ENCODE measurements around the gene MBNL2. TPM values are rescaled to one million over a fixed set of nuclear protein-coding genes. Genes with fewer than 3 reads are reported as not detected.

The MBNL2 gene
- total and polyA plus RNA-seq, 2 of the 4 experiments (the other 2 are of a cell fraction) = 26.9 to 103 TPM

GRCh38 chr13:97342136-97342535, 120.0 kb downstream of the MBNL2 start:
- Histone ChIP-seq H3K27me3 (ENCODE audit: control insufficient read depth, insufficient read depth, low read length) (no peaks in the 10 kb centered on the region), H4K5ac (ENCODE audit: low read depth, low read length) (no peak overlapping the region), H2BK5ac (ENCODE audit: low read depth, low read length, poor library complexity, severe bottlenecking) (no peak overlapping the region), H3K4me2 (ENCODE audit: low read depth, low read length) (no peak overlapping the region), H3K9ac (ENCODE audit: low read depth, low read length) (no peak overlapping the region), H4K20me1 (ENCODE audit: insufficient read depth, low read length) (peaks cover 3% of the 10 kb centered on the region; the same call in 1 of the 2 replicates), H3K36me3 (ENCODE audit: control insufficient read depth, insufficient read depth, low read length) (peaks cover 25% of the 10 kb centered on the region), H3K4ac (ENCODE audit: low read depth, low read length) (no peak overlapping the region), H2BK15ac (ENCODE audit: low read depth, low read length) (no peak overlapping the region), H2AK9ac (replicated peaks; ENCODE audit: low read depth, low read length, poor library complexity) (no peak overlapping the region), H3K27ac (ENCODE audit: insufficient read depth, low read length) (no peak overlapping the region), H3K18ac (ENCODE audit: low read depth, low read length) (no peak overlapping the region), H2AK5ac (ENCODE audit: low read depth, low read length) (no peak overlapping the region), H3K4me1 (ENCODE audit: control insufficient read depth, insufficient read depth, low read length) (peaks cover 14% of the 10 kb centered on the region), H3K9me1 (ENCODE audit: insufficient read depth, low read length) (peaks cover 16% of the 10 kb centered on the region), H3K14ac (replicated peaks; ENCODE audit: low read depth, low read length) (no peak overlapping the region), H3K23ac (ENCODE audit: low read depth, low read length) (no peak overlapping the region), H4K8ac (ENCODE audit: low read depth in 2 of 2, low read length in 2 of 2) (no peak overlapping the region), H3K56ac (ENCODE audit: extremely low read depth, insufficient read depth, low read length) (no peak overlapping the region), H3K79me1 (ENCODE audit: low read depth in 1 of 2, low read length in 2 of 2) (peaks cover 20 to 61% of the 10 kb centered on the region in 2 experiments), H4K91ac (ENCODE audit: insufficient read depth, low read depth, low read length) (no peak overlapping the region), H3K9me3 (ENCODE audit: control insufficient read depth, insufficient read depth, low read length) (no peaks in the 10 kb centered on the region), H2AFZ (replicated peaks; ENCODE audit: low read length, poor library complexity) (no peak overlapping the region), H2BK20ac (ENCODE audit: low read depth, low read length) (no peak overlapping the region), H2BK120ac (ENCODE audit: low read depth, low read length) (no peak overlapping the region), H3K4me3 (ENCODE audit: insufficient read depth, low read depth, low read length) (no peak overlapping the region)
- TF ChIP-seq RCOR1 (IDR thresholded peaks at IDR 0.05; ENCODE audit: insufficient replicate concordance, low read length) (no peak), SMC3 (IDR thresholded peaks at IDR 0.05; ENCODE audit: low read depth, low read length) (no peak), CHD1 (IDR thresholded peaks at IDR 0.05; ENCODE audit: low read depth, low read length) (no peak), RAD21 (IDR thresholded peaks at IDR 0.05; ENCODE audit: low read length) (no peak)
- TF ChIP-seq, protein P1, sequence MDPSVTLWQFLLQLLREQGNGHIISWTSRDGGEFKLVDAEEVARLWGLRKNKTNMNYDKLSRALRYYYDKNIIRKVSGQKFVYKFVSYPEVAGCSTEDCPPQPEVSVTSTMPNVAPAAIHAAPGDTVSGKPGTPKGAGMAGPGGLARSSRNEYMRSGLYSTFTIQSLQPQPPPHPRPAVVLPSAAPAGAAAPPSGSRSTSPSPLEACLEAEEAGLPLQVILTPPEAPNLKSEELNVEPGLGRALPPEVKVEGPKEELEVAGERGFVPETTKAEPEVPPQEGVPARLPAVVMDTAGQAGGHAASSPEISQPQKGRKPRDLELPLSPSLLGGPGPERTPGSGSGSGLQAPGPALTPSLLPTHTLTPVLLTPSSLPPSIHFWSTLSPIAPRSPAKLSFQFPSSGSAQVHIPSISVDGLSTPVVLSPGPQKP (IDR thresholded peaks at IDR 0.05; ENCODE audit: borderline replicate concordance, low read depth, low read length) = no peak
- ChIA-PET CTCF (interaction anchor here (1.0 kb wide), 1 partner anchor 69 kb away, joined by 3 read pairs; no protein-coding TSS in a partner anchor), POLR2A (ENCODE audit: unreplicated experiment) (no interaction called here)
- BruUV-seq (replicated peaks) = no TSS peak
- no peak for ATAC-seq (ENCODE audit: low read depth)
- intact Hi-C loops (cut with micrococcal nuclease) = no loop called here
- no CpG with 5 or more reads among the region's 2 CpGs for WGBS, 2 experiments (ENCODE audit: extremely low coverage in 2 of 2, insufficient read length in 1 of 2)
- in situ Hi-C loops (cut with MboI; ENCODE audit: low sequenced_read_pairs) = loop anchor here (10.0 kb wide), 1 partner anchor 107 kb away; no protein-coding TSS in a partner anchor
- dilution Hi-C loops (cut with HindIII; ENCODE audit: low sequenced_read_pairs, unreplicated experiment) = no loop called here
- no peak for DNase-seq

All from IMR-90 (cell line).